ENCODE measurements around the gene XPO1. TPM values are rescaled to one million over a fixed set of nuclear protein-coding genes. Genes with fewer than 3 reads are reported as not detected.
"Not testable (repeated sequence)": the region's sequence is repeated elsewhere in the genome, so short reads cannot be mapped to it uniquely, and the experiment has no call there.

Gene XPO1
- total RNA-seq, 4 donors from 2014 or later, result 49.9 to 70.3 (median 62.2) TPM

DNA sequence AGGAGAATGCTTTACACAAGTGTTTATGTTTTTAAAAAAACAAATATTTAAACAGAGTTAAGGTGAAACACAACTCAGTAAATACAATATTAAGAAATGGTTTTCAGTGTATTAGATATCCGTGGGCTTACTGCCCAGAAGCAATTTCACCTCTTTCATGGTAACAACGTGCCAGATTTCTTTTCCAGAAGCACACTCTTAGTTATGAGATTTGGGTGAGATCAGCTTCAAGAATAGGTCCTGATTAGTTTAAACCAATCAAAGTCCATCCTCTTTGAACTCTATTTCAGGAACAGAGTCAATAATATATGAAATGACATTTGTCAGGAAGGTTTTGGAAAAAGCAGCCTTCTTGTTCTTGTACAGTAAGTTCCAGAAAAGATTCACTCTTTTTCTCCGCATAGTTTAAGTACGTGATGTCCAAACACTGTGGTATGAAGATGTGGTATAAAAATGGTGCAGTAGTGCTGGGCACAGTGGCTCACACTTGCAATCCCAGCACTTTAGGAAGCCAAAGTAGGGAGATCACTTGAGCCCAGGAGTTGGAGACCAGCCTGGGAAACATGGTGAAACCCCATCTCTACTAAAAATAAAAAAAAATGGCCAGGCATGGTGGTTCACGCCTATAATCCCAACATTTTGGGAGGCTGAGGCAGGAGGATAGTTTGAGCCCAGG is 81.9 kb downstream of the XPO1 start:
- no peak for DNase-seq (ENCODE audit: low spot score in 2 of 2)
- intact Hi-C loops (cut with DNase I; ENCODE audit: low total_unique reads), result no loop called here
- WGBS, 2 donors, result 68 to 73% methylated on average over 5 of the region's 5 CpGs
- TF ChIP-seq, protein P1, sequence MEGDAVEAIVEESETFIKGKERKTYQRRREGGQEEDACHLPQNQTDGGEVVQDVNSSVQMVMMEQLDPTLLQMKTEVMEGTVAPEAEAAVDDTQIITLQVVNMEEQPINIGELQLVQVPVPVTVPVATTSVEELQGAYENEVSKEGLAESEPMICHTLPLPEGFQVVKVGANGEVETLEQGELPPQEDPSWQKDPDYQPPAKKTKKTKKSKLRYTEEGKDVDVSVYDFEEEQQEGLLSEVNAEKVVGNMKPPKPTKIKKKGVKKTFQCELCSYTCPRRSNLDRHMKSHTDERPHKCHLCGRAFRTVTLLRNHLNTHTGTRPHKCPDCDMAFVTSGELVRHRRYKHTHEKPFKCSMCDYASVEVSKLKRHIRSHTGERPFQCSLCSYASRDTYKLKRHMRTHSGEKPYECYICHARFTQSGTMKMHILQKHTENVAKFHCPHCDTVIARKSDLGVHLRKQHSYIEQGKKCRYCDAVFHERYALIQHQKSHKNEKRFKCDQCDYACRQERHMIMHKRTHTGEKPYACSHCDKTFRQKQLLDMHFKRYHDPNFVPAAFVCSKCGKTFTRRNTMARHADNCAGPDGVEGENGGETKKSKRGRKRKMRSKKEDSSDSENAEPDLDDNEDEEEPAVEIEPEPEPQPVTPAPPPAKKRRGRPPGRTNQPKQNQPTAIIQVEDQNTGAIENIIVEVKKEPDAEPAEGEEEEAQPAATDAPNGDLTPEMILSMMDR (IDR thresholded peaks at IDR 0.05), result no peak
- no peak overlapping the region for H3K4me3 ChIP-seq (ENCODE audit: low read depth, poor library complexity, severe bottlenecking)

DNA sequence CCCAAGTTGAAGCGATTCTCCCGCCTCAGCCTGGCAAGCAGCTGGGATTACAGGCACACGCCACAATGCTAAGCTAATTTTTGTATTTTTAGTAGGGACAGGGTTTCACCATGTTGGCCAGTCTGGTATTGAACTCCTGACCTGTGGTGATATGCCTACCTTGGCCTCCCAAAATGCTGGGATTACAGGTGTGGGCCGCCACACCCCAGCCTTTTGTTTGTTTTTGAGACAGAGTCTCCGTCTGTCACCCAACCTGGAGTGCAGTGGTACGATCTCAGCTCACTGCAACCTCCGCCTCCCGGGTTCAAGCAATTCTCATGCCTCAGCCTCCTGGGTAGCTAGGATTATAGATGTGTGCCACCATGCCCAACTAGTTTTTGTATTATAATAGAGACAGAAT is 83.2 kb downstream of the XPO1 start:
- DNase-seq (ENCODE audit: low spot score in 2 of 2); H3K4me3 ChIP-seq (ENCODE audit: low read depth, poor library complexity, severe bottlenecking); intact Hi-C loops (cut with DNase I; ENCODE audit: low total_unique reads): not testable (repeated sequence)
- WGBS, 2 donors, result 94 to 96% methylated on average over 8 of the region's 8 CpGs

DNA sequence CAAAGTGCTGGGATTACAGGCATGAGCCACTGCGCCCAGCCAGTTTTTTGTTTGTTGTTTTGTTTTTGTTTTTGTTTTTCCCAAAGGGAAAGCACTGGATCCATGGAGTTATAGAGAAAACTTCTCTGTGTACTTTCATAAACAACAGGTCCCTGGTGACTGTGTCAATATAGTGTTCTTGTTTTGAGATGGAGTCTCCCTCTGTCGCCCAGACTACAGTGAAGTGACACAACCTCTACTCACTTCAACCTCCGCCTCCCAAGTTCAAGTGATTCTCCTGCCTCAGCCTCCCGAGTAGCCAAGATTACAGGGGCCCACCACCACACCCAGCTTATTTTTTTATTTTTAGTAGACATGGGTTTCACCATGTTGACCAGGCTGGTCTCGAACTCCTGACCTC is 83.8 kb downstream of the XPO1 start:
- H3K4me3 ChIP-seq (ENCODE audit: low read depth, poor library complexity, severe bottlenecking), result no peak overlapping the region
- 97 to 99% methylated on average over 5 of the region's 5 CpGs for WGBS, 2 donors
- intact Hi-C loops (cut with DNase I; ENCODE audit: low total_unique reads), result no loop called here
- DNase-seq (ENCODE audit: low spot score in 2 of 2), result no peak
- TF ChIP-seq, protein P1 (IDR thresholded peaks at IDR 0.05), result no peak

DNA sequence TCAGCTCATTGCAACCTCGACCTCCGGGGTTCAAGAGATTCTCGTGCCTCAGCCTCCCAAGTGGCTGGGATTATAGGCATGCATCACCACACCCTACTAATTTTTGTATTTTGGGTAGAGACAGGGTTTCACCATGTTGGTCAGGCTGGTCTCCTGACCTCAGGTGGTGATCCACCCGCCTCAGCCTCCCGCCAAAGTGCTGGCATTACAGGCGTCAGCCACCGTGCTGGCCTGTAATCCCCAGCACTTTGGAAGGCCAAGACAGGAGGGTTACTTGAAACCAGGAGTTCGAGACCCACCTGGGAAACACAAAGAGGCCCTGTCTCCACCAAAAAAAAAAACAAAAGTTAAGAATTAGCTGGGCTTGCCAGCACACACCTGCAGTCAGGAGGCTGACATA is 85.8 kb downstream of the XPO1 start:
- intact Hi-C loops (cut with DNase I; ENCODE audit: low total_unique reads), result no loop called here
- no peak for TF ChIP-seq POLR2A (IDR thresholded peaks at IDR 0.05)
- TF ChIP-seq, protein P1 (IDR thresholded peaks at IDR 0.05), result no peak
- no peak for DNase-seq (ENCODE audit: low spot score in 2 of 2)

DNA sequence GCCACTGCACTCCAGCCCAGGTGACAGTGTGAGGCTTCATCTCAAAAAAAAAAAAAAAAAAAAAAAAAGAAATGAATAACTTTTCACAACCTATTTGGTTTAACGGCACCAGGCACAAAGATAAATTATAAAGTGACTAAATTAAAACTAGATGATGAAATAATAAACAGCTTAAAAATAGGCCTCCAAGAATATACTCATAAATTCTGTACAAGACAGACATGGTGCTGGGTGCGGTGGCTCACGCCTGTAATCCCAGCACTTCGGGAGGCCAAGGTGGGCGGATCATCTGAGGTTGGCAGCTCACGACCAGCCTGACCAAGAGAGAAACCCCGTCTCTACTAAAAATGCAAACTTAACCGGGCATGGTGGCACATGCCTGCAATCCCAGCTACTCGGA is 87.0 kb downstream of the XPO1 start:
- DNase-seq (ENCODE audit: low spot score in 2 of 2), result no peak
- intact Hi-C loops (cut with DNase I; ENCODE audit: low total_unique reads), result no loop called here
- H3K4me3 ChIP-seq (ENCODE audit: low read depth, poor library complexity, severe bottlenecking), result no peak overlapping the region
- 86 to 92% methylated on average over 9 of the region's 9 CpGs for WGBS, 2 donors
- no peak for TF ChIP-seq POLR2A (IDR thresholded peaks at IDR 0.05)
- TF ChIP-seq, protein P1 (IDR thresholded peaks at IDR 0.05), result no peak

More for the DNA sequence above, 85.8 kb downstream of the XPO1 start:
- 97% methylated on average over 7 to 8 of the region's 8 CpGs for WGBS, 2 donors
- H3K4me3 ChIP-seq (ENCODE audit: low read depth, poor library complexity, severe bottlenecking), result no peak overlapping the region

DNA sequence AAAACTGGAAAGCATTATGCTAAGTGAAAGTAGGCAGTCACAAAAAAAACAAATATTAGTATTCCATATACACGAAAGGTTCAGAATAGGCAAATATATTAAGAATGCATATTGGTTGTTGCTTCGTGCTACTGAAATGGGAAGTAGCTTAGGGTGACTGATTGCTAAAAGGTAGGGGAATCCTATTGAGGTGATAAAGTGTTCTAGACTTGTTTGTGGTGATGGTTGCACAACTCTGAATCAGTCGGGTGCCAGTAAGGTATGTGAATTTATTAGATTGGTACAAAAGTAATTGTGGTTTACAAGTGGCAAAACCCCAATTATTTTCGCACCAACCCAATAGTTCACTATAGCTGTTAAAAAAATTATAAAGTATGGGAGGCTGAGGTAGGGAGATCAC is 88.0 kb downstream of the XPO1 start:
- WGBS, 2 donors, result 74 to 75% methylated on average over 4 of the region's 4 CpGs
- no peak overlapping the region for H3K4me3 ChIP-seq (ENCODE audit: low read depth, poor library complexity, severe bottlenecking)
- intact Hi-C loops (cut with DNase I; ENCODE audit: low total_unique reads), result no loop called here
- no peak for DNase-seq (ENCODE audit: low spot score in 2 of 2)
- TF ChIP-seq POLR2A (IDR thresholded peaks at IDR 0.05), result no peak
- TF ChIP-seq, protein P1 (IDR thresholded peaks at IDR 0.05), result no peak
